ENCODE data around the gene CD300E.

- no peak for TF ChIP-seq GATA2 (IDR thresholded peaks at IDR 0.05; ENCODE audit: low read depth, low read length)
- TF ChIP-seq GATA3 (IDR thresholded peaks at IDR 0.05; ENCODE audit: low read depth, low read length) = no peak
These were observed 16.3 kb downstream of the CD300E start for GRCh38 chr17:74607221-74607620.

Data from SH-SY5Y (cell line).